ENCODE measurements around the gene CUTC. TPM values are rescaled to one million over a fixed set of nuclear protein-coding genes. Genes with fewer than 3 reads are reported as not detected.
"Not testable (repeated sequence)": the region's sequence is repeated elsewhere in the genome, so short reads cannot be mapped to it uniquely, and the experiment has no call there.

CUTC gene
- total RNA-seq (2014; rRNA removed; shearing (Covaris generic)) = 6.6 and 17.0 TPM in 2 replicates

- DNase-seq (ENCODE audit: low spot score) = peak; percentile 97
- in situ Hi-C loops (cut with HindIII; ENCODE audit: low sequenced_read_pairs) = no loop called here
Measured at GRCh38 chr10:99732033-99732842, at the start of gene CUTC, which contains the start of gene COX15. CUTC (plus strand) TSS chr10:99732234; CDS start chr10:99732349, 115 bp downstream. COX15 (minus strand) TSS chr10:99732127; CDS start chr10:99732049, 78 bp downstream.

- no peak for DNase-seq (ENCODE audit: low spot score)
- in situ Hi-C loops (cut with HindIII; ENCODE audit: low sequenced_read_pairs) = no loop called here
Measured at GRCh38 chr10:99682752-99683151, 49.3 kb upstream of the CUTC start.

GRCh38 chr10:99685597-99685967 is 46.5 kb upstream of the CUTC start:
- in situ Hi-C loops (cut with HindIII; ENCODE audit: low sequenced_read_pairs) = no loop called here
- DNase-seq (ENCODE audit: low spot score) = no peak

GRCh38 chr10:99689461-99689860 is 42.6 kb upstream of the CUTC start:
- in situ Hi-C loops (cut with HindIII; ENCODE audit: low sequenced_read_pairs) = no loop called here
- no peak for DNase-seq (ENCODE audit: low spot score)

GRCh38 chr10:99693933-99694583 is 38.0 kb upstream of the CUTC start:
- no peak for DNase-seq (ENCODE audit: low spot score)
- in situ Hi-C loops (cut with HindIII; ENCODE audit: low sequenced_read_pairs) = no loop called here

- in situ Hi-C loops (cut with HindIII; ENCODE audit: low sequenced_read_pairs) = no loop called here
- DNase-seq (ENCODE audit: low spot score) = no peak
Measured at GRCh38 chr10:99695761-99696160, 36.3 kb upstream of the CUTC start.

- in situ Hi-C loops (cut with HindIII; ENCODE audit: low sequenced_read_pairs) = no loop called here
Measured at GRCh38 chr10:99698504-99699080, 33.4 kb upstream of the CUTC start.

GRCh38 chr10:99700649-99701048 is 31.4 kb upstream of the CUTC start:
- in situ Hi-C loops (cut with HindIII; ENCODE audit: low sequenced_read_pairs) = no loop called here

More at GRCh38 chr10:99698504-99699080, 33.4 kb upstream of the CUTC start:
- DNase-seq (ENCODE audit: low spot score) = no peak

GRCh38 chr10:99708428-99709012 is 23.5 kb upstream of the CUTC start:
- no peak for DNase-seq (ENCODE audit: low spot score)
- in situ Hi-C loops (cut with HindIII; ENCODE audit: low sequenced_read_pairs) = no loop called here

More at GRCh38 chr10:99700649-99701048, 31.4 kb upstream of the CUTC start:
- no peak for DNase-seq (ENCODE audit: low spot score)

- DNase-seq (ENCODE audit: low spot score) = no peak
- in situ Hi-C loops (cut with HindIII; ENCODE audit: low sequenced_read_pairs) = no loop called here
Measured at GRCh38 chr10:99709480-99710229, 22.4 kb upstream of the CUTC start.

- peak; percentile 47 for DNase-seq (ENCODE audit: low spot score)
- in situ Hi-C loops (cut with HindIII; ENCODE audit: low sequenced_read_pairs) = no loop called here
Measured at GRCh38 chr10:99711129-99711719, 20.8 kb upstream of the CUTC start.

- in situ Hi-C loops (cut with HindIII; ENCODE audit: low sequenced_read_pairs) = no loop called here
- no peak for DNase-seq (ENCODE audit: low spot score)
Measured at GRCh38 chr10:99714446-99714845, 17.6 kb upstream of the CUTC start.

- in situ Hi-C loops (cut with HindIII; ENCODE audit: low sequenced_read_pairs) = no loop called here
Measured at GRCh38 chr10:99720387-99720786, 11.6 kb upstream of the CUTC start.

GRCh38 chr10:99730026-99730425 is 2.0 kb upstream of the CUTC start:
- in situ Hi-C loops (cut with HindIII; ENCODE audit: low sequenced_read_pairs) = no loop called here
- DNase-seq (ENCODE audit: low spot score) = no peak

More at GRCh38 chr10:99720387-99720786, 11.6 kb upstream of the CUTC start:
- no peak for DNase-seq (ENCODE audit: low spot score)

- DNase-seq (ENCODE audit: low spot score) = no peak
- in situ Hi-C loops (cut with HindIII; ENCODE audit: low sequenced_read_pairs) = no loop called here
Measured at GRCh38 chr10:99731306-99732032, 565 bp upstream of the CUTC start.

GRCh38 chr10:99733366-99733765 is 1.3 kb downstream of the CUTC start:
- in situ Hi-C loops (cut with HindIII; ENCODE audit: low sequenced_read_pairs) = no loop called here
- no peak for DNase-seq (ENCODE audit: low spot score)

GRCh38 chr10:99734111-99734510 is 2.1 kb downstream of the CUTC start:
- in situ Hi-C loops (cut with HindIII; ENCODE audit: low sequenced_read_pairs); DNase-seq (ENCODE audit: low spot score): not testable (repeated sequence)

- no peak for DNase-seq (ENCODE audit: low spot score)
Measured at GRCh38 chr10:99740260-99740659, 8.2 kb downstream of the CUTC start.

More at GRCh38 chr10:99740260-99740659, 8.2 kb downstream of the CUTC start:
- in situ Hi-C loops (cut with HindIII; ENCODE audit: low sequenced_read_pairs) = no loop called here

All from G401 (cell line).